Thyroid gland (tissue), 4 donors: ENCODE measurements around the gene DAP3.

Experiments used
- POLR2A ChIP-seq, 2 donors: fragments of 450-650 bp; IDR thresholded peaks; one replicate each; pipeline ENCODE4 v1.6.1; 2017; ENCODE audit warnings: antibody characterized with exemption in 2 of 2, mild to moderate bottlenecking in 2 of 2, moderate library complexity in 1 of 2
- TF ChIP-seq, protein P1 (sequence below), 6 experiments: fragments of 200-600 bp in 3 of 6; fragments of 450-650 bp in 3 of 6; sonication (generic) in 3 of 6; IDR thresholded peaks; one replicate each; pipeline ENCODE4 v1.5.1; 2016 to 2019; ENCODE audit warnings: antibody characterized with exemption in 6 of 6, mild to moderate bottlenecking in 2 of 6, inconsistent platforms in 1 of 6, moderate library complexity in 1 of 6

GRCh38 chr1:155669233-155670162 lies 19.4 kb upstream of the DAP3 start:
- TF ChIP-seq, protein P1, sequence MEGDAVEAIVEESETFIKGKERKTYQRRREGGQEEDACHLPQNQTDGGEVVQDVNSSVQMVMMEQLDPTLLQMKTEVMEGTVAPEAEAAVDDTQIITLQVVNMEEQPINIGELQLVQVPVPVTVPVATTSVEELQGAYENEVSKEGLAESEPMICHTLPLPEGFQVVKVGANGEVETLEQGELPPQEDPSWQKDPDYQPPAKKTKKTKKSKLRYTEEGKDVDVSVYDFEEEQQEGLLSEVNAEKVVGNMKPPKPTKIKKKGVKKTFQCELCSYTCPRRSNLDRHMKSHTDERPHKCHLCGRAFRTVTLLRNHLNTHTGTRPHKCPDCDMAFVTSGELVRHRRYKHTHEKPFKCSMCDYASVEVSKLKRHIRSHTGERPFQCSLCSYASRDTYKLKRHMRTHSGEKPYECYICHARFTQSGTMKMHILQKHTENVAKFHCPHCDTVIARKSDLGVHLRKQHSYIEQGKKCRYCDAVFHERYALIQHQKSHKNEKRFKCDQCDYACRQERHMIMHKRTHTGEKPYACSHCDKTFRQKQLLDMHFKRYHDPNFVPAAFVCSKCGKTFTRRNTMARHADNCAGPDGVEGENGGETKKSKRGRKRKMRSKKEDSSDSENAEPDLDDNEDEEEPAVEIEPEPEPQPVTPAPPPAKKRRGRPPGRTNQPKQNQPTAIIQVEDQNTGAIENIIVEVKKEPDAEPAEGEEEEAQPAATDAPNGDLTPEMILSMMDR (IDR thresholded peaks at IDR 0.05): no peak
- TF ChIP-seq POLR2A (IDR thresholded peaks at IDR 0.05): no peak
